WERI-Rb-1 (cell line): ENCODE results near the gene SNX25.

ENCODE experiments used
- DNase-seq: peaks from one replicate; pipeline ENCODE4 v3.0.0-alpha.2; 2020
- H3K27ac ChIP-seq: fragments of 250-450 bp; sonication (Bioruptor Pico); 2 replicates; pipeline ENCODE4 v1.5.1; 2020; ENCODE audit warnings: mild to moderate bottlenecking, moderate library complexity
- H3K27me3 ChIP-seq: fragments of 250-450 bp; sonication (Bioruptor Pico); 2 replicates; pipeline ENCODE4 v1.5.1; 2021; ENCODE audit warnings: mild to moderate bottlenecking, low read depth, moderate library complexity; ENCODE audit not compliant: insufficient read depth, severe bottlenecking
- H3K36me3 ChIP-seq: fragments of 250-450 bp; sonication (Bioruptor Pico); 2 replicates; pipeline ENCODE4 v1.5.1; 2020; ENCODE audit warnings: mild to moderate bottlenecking, moderate library complexity
- H3K4me3 ChIP-seq: 2 replicates; pipeline ENCODE4 v1.5.1; 2011; ENCODE audit warnings: low read depth, mild to moderate bottlenecking, control low read depth, low read length
- H3K9me3 ChIP-seq: fragments of 250-450 bp; sonication (Bioruptor Pico); 2 replicates; pipeline ENCODE4 v1.5.1; 2021; ENCODE audit warnings: mild to moderate bottlenecking, moderate library complexity; ENCODE audit not compliant: severe bottlenecking
- TF ChIP-seq, protein P1 (sequence below): IDR thresholded peaks from 2 replicates; pipeline ENCODE4 v1.5.1; 2011; ENCODE audit warnings: low read depth, mild to moderate bottlenecking, control low read depth, inconsistent platforms, low read length

SNX25 gene

DNA sequence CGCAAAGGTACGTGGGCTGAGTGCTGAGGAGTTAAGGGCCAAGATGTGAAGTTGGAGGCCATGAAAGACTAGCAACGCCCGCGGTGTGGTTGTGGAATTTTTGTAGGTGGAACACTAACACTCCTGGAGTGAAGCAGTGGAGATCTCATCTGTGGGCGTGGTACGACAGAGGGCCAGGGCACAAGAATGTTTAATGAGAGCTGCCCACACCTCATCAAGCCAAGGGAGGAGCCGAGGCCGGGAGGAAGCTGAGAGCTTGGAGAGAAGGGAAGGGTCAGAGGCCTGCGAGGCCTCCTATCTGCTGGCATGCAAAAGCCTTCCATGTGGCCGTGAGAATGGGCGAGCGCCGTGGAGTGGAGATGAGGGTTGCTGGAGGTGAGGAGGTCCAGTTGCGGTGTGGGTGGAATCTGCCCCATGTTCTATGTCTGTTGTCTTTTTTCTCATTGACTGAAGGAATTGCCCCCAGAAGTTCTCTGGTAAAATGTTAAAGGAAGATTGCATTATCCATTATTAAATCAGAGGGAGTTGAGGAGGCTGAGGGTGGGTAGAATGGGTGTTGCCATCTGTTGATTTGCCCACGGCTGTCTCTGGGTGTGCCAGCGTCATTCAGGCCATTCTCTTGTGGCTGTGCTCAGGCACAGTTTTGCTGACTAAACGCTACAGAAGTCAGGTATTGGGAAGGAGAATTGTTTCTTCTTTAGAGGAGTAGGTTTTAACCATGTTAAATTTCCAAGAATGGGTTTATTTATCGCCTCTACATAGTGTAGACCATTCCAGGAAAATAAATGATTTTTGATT lies 19.8 kb downstream of the SNX25 start:
- Histone ChIP-seq H3K9me3 (no peaks in the 10 kb centered on the region), H3K27me3 (no peaks in the 10 kb centered on the region), H3K27ac (no peak overlapping the region), H3K36me3 (no peaks in the 10 kb centered on the region), H3K4me3 (no peak overlapping the region)
- TF ChIP-seq, protein P1, sequence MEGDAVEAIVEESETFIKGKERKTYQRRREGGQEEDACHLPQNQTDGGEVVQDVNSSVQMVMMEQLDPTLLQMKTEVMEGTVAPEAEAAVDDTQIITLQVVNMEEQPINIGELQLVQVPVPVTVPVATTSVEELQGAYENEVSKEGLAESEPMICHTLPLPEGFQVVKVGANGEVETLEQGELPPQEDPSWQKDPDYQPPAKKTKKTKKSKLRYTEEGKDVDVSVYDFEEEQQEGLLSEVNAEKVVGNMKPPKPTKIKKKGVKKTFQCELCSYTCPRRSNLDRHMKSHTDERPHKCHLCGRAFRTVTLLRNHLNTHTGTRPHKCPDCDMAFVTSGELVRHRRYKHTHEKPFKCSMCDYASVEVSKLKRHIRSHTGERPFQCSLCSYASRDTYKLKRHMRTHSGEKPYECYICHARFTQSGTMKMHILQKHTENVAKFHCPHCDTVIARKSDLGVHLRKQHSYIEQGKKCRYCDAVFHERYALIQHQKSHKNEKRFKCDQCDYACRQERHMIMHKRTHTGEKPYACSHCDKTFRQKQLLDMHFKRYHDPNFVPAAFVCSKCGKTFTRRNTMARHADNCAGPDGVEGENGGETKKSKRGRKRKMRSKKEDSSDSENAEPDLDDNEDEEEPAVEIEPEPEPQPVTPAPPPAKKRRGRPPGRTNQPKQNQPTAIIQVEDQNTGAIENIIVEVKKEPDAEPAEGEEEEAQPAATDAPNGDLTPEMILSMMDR: no peak
- DNase-seq: no peak

DNA sequence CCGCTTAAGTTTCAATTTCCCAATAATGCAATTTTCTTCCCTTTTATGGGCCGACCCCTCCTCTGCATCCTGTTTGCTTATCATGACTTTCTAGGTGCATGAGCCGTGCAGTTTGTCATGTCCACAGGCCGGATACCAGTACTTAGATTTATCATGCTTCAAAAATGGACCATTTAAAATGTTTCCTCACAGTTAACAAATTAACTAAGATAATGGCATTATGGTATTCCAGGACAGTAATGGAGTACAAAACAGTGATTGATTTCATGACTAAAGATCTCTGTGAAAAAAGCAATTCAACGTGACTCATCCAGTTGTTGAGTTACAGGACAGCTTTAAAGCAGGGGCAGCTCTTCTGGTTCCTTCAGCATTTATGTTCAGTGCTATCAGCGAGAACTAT lies 23.0 kb downstream of the SNX25 start:
- H3K36me3 ChIP-seq: no peaks in the 10 kb centered on the region
- no peaks in the 10 kb centered on the region for H3K27me3 ChIP-seq
- DNase-seq: no peak
- no peaks in the 10 kb centered on the region for H3K9me3 ChIP-seq
- H3K27ac ChIP-seq: no peak overlapping the region
- TF ChIP-seq, protein P1: no peak
- H3K4me3 ChIP-seq: no peak overlapping the region

DNA sequence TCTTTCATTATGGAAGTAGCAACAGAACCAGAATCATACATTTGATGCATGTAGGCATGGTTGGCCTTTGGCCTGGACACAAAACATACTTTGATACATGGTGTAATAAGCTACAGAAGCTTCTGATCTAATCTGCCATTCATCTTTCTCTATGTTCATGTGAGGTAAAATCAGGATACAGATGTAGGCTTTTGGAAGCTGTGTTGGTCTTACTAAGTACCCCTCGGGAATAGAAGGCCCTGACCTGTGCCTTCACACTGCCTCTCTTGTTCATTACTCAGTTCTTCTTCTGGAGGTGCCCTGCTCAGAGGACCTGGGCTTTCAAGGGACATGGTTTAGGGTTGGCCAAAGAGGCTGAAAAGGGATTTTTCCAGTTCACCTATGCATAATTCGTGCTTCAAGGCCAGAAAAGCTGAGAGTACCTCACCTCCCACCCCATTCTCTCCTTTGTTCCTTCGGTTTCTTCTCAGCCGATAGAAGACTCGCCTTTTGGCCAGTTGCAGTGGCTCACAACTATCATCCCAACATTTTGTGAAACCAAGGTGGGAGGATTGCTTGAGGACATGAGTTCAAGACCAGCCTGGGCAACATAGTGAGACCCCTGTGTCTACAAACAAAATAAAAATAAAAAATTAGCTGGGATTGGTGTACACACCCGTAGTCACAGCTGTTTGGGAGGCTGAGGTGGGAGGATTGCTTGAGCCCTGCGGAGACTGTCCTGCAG lies 25.9 kb downstream of the SNX25 start:
- TF ChIP-seq, protein P1: no peak
- no peak overlapping the region for H3K4me3 ChIP-seq

DNA sequence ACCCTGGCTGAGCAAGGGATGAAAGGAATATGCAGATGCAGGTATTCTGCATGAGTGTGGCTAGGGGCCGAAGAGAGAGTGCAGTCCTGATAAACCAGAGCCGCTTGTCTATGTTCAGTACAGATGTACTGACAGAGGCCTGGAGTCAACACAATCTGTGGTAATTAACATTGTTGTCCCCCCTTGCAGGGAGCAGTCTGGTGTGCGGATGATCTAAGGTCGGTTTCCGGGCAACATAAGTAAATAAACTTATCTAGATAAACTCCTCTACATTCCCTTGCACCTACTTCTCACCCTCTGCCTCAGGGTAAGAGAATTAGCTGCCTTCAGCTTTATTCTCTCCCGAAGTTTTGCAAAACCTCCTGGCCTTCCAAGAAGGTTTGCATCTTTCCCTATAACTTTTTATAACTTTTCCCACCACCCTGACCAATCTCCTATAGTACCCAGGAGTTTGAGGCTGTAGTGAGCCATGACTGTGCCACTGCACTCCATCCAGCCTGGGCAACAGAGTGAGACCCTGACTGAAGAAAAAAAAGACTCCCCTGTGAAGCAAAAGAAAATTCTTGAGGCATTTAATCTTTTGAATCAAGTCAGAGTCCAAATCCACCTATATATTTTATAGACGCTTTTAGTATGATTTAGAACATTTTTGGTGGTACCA lies 26.6 kb downstream of the SNX25 start:
- TF ChIP-seq, protein P1: no peak
- H3K9me3 ChIP-seq: peaks cover 4% of the 10 kb centered on the region
- H3K27ac ChIP-seq: no peak overlapping the region
- no peak for DNase-seq
- H3K36me3 ChIP-seq: no peaks in the 10 kb centered on the region; the same call in 1 of the 2 replicates
- H3K27me3 ChIP-seq: no peaks in the 10 kb centered on the region
- no peak overlapping the region for H3K4me3 ChIP-seq

More for the DNA sequence above, 25.9 kb downstream of the SNX25 start:
- no peak for DNase-seq
- Histone ChIP-seq H3K9me3 (peaks cover 4% of the 10 kb centered on the region), H3K27me3 (no peaks in the 10 kb centered on the region), H3K27ac (no peak overlapping the region), H3K36me3 (no peaks in the 10 kb centered on the region; the same call in 1 of the 2 replicates)

DNA sequence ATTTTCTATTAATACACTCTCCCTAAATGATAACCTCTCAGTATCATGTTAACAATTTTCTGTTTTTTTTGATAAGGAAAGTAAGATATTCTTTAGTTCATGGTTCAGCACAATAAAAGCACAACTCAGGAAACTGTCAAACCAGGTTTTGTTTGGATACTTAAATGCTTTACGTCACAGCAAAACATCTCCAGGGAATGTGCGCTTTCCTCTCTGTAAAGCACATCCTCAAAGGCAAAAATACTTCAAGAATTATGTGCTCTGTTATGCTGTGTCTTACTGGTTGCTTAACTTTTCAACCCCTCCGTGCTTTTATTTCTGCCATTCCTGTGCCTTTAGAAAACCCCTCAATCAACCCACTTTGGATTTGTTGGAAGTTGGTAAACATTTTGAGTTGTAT lies 27.8 kb downstream of the SNX25 start:
- TF ChIP-seq, protein P1: no peak
- H3K27me3 ChIP-seq: no peaks in the 10 kb centered on the region
- DNase-seq: no peak
- no peak overlapping the region for H3K4me3 ChIP-seq
- peaks cover 4% of the 10 kb centered on the region for H3K9me3 ChIP-seq
- no peak overlapping the region for H3K27ac ChIP-seq
- no peaks in the 10 kb centered on the region; the same call in 1 of the 2 replicates for H3K36me3 ChIP-seq
